A549 (cell line): Measurements from ENCODE around the gene PTPN4.

ENCODE experiments used
- EHMT2 ChIP-seq: fragments of 200-600 bp; sonication (generic); IDR thresholded peaks from 2 replicates; pipeline ENCODE4 v1.6.1; 2016; ENCODE audit warnings: antibody characterized with exemption, low read depth, mild to moderate bottlenecking, moderate library complexity
- JUN ChIP-seq, 2 experiments: fragments of >200 bp; sonication (Bioruptor Twin); formaldehyde crosslinking; IDR thresholded peaks; 2 replicates in 1 of 2; 3 replicates in 1 of 2; pipeline ENCODE4 v1.6.1; 2016 to 2017
- POLR2A ChIP-seq: IDR thresholded peaks from 2 replicates; pipeline ENCODE4 v1.6.1; 2012; ENCODE audit warnings: mild to moderate bottlenecking, low read length
- ZC3H11A ChIP-seq: fragments of 450-650 bp; IDR thresholded peaks from 2 replicates; pipeline ENCODE4 v1.6.1; 2014; ENCODE audit warnings: antibody characterized with exemption, mild to moderate bottlenecking
- TF ChIP-seq, protein P1 (sequence below): fragments of >200 bp; sonication (Bioruptor Twin); formaldehyde crosslinking; IDR thresholded peaks from 3 replicates; pipeline ENCODE4 v1.5.1; 2016

DNA sequence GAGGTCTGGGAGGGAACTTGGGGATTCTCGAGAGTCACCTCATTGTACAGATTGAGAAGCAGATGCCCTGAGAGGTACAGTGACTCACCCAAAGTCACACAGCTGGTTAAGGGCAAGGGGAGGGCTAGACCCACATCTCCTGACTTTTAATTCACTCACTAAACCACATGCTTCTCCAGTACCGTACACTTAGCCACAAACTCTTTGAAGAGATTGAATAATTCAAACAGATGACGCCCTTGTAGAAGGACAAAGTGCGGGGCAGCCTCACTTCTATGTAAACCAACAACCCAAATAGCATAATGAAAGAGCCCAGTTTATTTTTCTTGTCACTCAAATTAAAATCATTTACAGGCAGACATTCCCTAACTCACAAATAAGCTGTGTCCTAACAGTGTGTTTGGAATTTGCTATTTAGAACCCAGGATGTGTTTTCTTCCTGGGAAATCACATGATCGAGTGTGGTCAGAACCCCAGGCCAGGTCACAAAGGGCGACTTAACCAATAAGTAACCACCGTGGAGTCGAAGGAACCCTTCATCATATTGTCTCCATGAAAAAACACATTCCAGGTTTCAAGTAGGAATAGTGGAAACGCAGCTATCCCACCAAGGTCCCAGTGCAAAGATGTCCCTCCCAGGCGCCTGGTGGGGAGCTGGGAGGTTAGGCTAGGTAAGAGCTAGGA is 35.8 kb upstream of the PTPN4 start:
- TF ChIP-seq, protein P1, sequence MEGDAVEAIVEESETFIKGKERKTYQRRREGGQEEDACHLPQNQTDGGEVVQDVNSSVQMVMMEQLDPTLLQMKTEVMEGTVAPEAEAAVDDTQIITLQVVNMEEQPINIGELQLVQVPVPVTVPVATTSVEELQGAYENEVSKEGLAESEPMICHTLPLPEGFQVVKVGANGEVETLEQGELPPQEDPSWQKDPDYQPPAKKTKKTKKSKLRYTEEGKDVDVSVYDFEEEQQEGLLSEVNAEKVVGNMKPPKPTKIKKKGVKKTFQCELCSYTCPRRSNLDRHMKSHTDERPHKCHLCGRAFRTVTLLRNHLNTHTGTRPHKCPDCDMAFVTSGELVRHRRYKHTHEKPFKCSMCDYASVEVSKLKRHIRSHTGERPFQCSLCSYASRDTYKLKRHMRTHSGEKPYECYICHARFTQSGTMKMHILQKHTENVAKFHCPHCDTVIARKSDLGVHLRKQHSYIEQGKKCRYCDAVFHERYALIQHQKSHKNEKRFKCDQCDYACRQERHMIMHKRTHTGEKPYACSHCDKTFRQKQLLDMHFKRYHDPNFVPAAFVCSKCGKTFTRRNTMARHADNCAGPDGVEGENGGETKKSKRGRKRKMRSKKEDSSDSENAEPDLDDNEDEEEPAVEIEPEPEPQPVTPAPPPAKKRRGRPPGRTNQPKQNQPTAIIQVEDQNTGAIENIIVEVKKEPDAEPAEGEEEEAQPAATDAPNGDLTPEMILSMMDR: no peak
- TF ChIP-seq EHMT2: no peak
- no peak for TF ChIP-seq ZC3H11A
- no peak for TF ChIP-seq JUN (IDR thresholded peaks at IDR 0.05)
- TF ChIP-seq POLR2A: no peak
